ENCODE measurements around the gene ZC3H6. TPM values are rescaled to one million over a fixed set of nuclear protein-coding genes. Genes with fewer than 3 reads are reported as not detected.

The ZC3H6 gene
- total RNA-seq = 10 to 100 TPM in 1 of 2 donors, 1 to 10 TPM in 1; 9.6 to 15.5 TPM
- 1 to 10 TPM; 1.1 to 3.5 TPM for polyA plus RNA-seq
- long read RNA-seq, donor 1, partial matches to known transcripts = 27 of 28 reads
- long read RNA-seq, donor 1, other reads (novel, unspliced or antisense) = 0 of 28 reads
- long read RNA-seq, donor 2, partial matches to known transcripts = 9 of 9 reads
- long read RNA-seq, donor 2, other reads (novel, unspliced or antisense) = 0 of 9 reads
- long read RNA-seq, donor 3 = 0 reads
- long read RNA-seq, donor 4 = 0 reads
- long read RNA-seq, donor 5, partial matches to known transcripts = 16 of 16 reads
- long read RNA-seq, donor 5, other reads (novel, unspliced or antisense) = 0 of 16 reads

- peak; percentile 99 to 100 (median 100) for DNase-seq
- Histone ChIP-seq H3K9me3 (ENCODE audit: control insufficient read depth in 4 of 4, insufficient read depth in 3 of 4, low read length in 3 of 4) (no peaks in the 10 kb centered on the region), H3K4me1 (ENCODE audit: control insufficient read depth in 5 of 5, insufficient read depth in 5 of 5, low read length in 5 of 5) (peaks cover 0 to 6% (median 0%) of the 10 kb centered on the region in 5 donors), H3K27ac (ENCODE audit: low read depth in 1 of 2, low read length in 1 of 2) (peak within 1 kb of the TSS; percentile 99 to 100), H3K27me3 (ENCODE audit: control insufficient read depth in 3 of 3, insufficient read depth in 3 of 3, low read length in 2 of 3) (no peaks in the 10 kb centered on the region), H3K4me3 (peak within 1 kb of the TSS; percentile 95), H3K36me3 (ENCODE audit: control insufficient read depth in 4 of 4, insufficient read depth in 4 of 4, low read length in 4 of 4) (no peaks in the 10 kb centered on the region), H3K9ac (ENCODE audit: insufficient read depth in 1 of 2, low read length in 2 of 2) (peak within 1 kb of the TSS; percentile 99 to 100)
- peak; percentile 5 for TF ChIP-seq CTCF (IDR thresholded peaks at IDR 0.05; ENCODE audit: control extremely low read depth, extremely low read depth)
- WGBS, 2 donors = 0% methylated on average over 49 to 60 of the region's 60 CpGs
- peak; percentile 100 for ATAC-seq (ENCODE audit: insufficient read depth, low FRiP score)
These were observed at the start of gene ZC3H6 for GRCh38 chr2:112275311-112275886. Gene ZC3H6, plus strand, starts transcription at chr2:112275597. Its CDS starts 398 bp downstream, at chr2:112275995.

- DNase-seq (no peak), ATAC-seq (ENCODE audit: insufficient read depth, low FRiP score) (no peak)
- no peak overlapping the region for H3K9ac ChIP-seq (ENCODE audit: insufficient read depth in 1 of 2, low read length in 2 of 2)
- H3K36me3 ChIP-seq (ENCODE audit: control insufficient read depth in 4 of 4, insufficient read depth in 4 of 4, low read length in 4 of 4) = peaks cover 0 to 6% (median 3%) of the 10 kb centered on the region in 4 donors
- no peak for TF ChIP-seq CTCF (IDR thresholded peaks at IDR 0.05; ENCODE audit: control extremely low read depth, extremely low read depth)
- H3K27ac ChIP-seq (ENCODE audit: low read depth in 1 of 2, low read length in 1 of 2) = no peak overlapping the region
- peaks cover 0 to 3% (median 0%) of the 10 kb centered on the region in 4 donors for H3K9me3 ChIP-seq (ENCODE audit: control insufficient read depth in 4 of 4, insufficient read depth in 3 of 4, low read length in 3 of 4)
- H3K4me1 ChIP-seq (ENCODE audit: control insufficient read depth in 5 of 5, insufficient read depth in 5 of 5, low read length in 5 of 5) = peaks cover 0 to 3% (median 0%) of the 10 kb centered on the region in 5 donors
- no peak overlapping the region for H3K4me3 ChIP-seq
- no peaks in the 10 kb centered on the region for H3K27me3 ChIP-seq (ENCODE audit: control insufficient read depth in 3 of 3, insufficient read depth in 3 of 3, low read length in 2 of 3)
These were observed 46.0 kb upstream of the ZC3H6 start for GRCh38 chr2:112229348-112229747.

DNA sequence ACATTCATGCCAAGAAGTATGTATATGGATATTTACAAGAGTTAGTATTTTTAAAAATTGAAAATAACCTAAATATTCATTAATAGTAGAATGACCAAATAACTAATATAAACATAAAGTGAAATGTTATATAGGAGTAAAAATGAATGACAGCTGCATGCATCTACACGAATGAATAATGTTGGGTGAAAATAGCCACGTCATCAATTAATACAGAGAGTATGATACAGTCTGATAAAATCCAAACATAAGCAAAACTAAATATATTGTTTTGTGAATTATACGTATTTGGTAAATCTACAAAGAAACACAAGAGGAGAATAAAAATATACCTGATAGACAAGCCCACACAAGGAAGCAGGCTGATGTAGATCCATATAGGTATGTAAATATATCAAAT, 45.0 kb upstream of the ZC3H6 start:
- no peak for ATAC-seq (ENCODE audit: insufficient read depth, low FRiP score)
- Histone ChIP-seq H3K4me1 (ENCODE audit: control insufficient read depth in 5 of 5, insufficient read depth in 5 of 5, low read length in 5 of 5) (peaks cover 0 to 3% (median 0%) of the 10 kb centered on the region in 5 donors), H3K27ac (ENCODE audit: low read depth in 1 of 2, low read length in 1 of 2) (no peak overlapping the region), H3K9ac (ENCODE audit: insufficient read depth in 1 of 2, low read length in 2 of 2) (no peak overlapping the region), H3K36me3 (ENCODE audit: control insufficient read depth in 4 of 4, insufficient read depth in 4 of 4, low read length in 4 of 4) (peaks cover 2 to 6% (median 4%) of the 10 kb centered on the region in 4 donors), H3K4me3 (no peak overlapping the region), H3K27me3 (ENCODE audit: control insufficient read depth in 3 of 3, insufficient read depth in 3 of 3, low read length in 2 of 3) (no peaks in the 10 kb centered on the region), H3K9me3 (ENCODE audit: control insufficient read depth in 4 of 4, insufficient read depth in 3 of 4, low read length in 3 of 4) (peaks cover 0 to 3% (median 0%) of the 10 kb centered on the region in 4 donors)
- TF ChIP-seq CTCF (IDR thresholded peaks at IDR 0.05; ENCODE audit: control extremely low read depth, extremely low read depth) = no peak
- WGBS, 2 donors = 99% methylated on average over 3 of the region's 3 CpGs
- DNase-seq = no peak

All from lung (tissue), 16 donors.